ENCODE data around the gene CD300A. TPM values are rescaled to one million over a fixed set of nuclear protein-coding genes. Genes with fewer than 3 reads are reported as not detected.
"Not testable (repeated sequence)": the region's sequence is repeated elsewhere in the genome, so short reads cannot be mapped to it uniquely, and the experiment has no call there.

The CD300A gene
- total RNA-seq, 1 donor from 2014 or later = 0.71 TPM

GRCh38 chr17:74515941-74516340 lies 49.5 kb downstream of the CD300A start:
- Mint-ChIP-seq H3K36me3 (ENCODE audit: low read depth) (peaks cover 2% of the 10 kb centered on the region), H3K4me1 (peaks cover 34% of the 10 kb centered on the region), H3K27ac (no peak overlapping the region), H3K4me3 (no peak overlapping the region), H3K9me3 (peaks cover 20% of the 10 kb centered on the region), H3K27me3 (peaks cover 5% of the 10 kb centered on the region)
- ATAC-seq (ENCODE audit: low read depth) (no peak), DNase-seq (no peak)
- POLR2A ChIA-PET = no interaction called here
- no peak for TF ChIP-seq CTCF (IDR thresholded peaks at IDR 0.05)
- CTCF ChIA-PET = no interaction called here
- intact Hi-C loops (cut with micrococcal nuclease) = no loop called here

DNA sequence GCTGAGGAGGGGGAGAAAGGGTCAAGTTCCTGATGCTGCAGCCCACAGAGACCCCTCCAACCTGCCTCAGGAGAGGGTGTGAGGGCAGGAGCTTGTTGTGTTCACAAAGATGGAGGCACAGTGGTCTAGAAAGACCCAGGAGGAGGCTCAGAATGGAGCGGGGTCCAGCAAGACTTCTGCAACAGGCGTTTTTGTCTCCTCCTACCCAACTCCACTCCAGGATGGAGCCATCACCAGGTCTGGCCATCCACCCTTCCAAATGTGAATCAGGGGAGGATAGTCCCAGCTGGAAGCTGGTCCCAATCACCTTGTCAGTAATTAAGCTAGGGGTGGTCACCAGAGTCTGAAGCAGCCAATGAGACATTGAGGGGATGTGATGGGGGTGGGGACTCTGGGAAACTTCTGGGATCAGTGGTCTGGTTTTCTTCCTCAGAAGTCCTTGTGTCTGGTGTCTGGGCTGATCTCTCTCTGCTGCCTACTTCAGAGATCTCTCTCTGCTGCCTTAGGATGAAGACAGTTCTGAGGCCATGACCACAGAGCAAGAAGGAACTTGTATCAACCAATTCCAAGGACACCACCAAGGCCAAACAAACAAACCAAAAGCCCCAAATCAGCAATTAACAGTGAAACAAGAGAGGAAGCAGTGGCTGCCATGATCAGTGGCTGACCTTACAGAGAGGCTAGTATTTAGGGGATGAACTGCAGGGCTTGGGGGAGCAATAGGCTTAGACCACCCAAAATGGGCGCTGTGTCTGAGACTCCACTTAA lies 50.3 kb downstream of the CD300A start:
- ChIA-PET CTCF (no interaction called here), POLR2A (no interaction called here)
- H3K4me1 Mint-ChIP-seq = peaks cover 39% of the 10 kb centered on the region
- peaks cover 8% of the 10 kb centered on the region for H3K27me3 Mint-ChIP-seq
- no peak overlapping the region for H3K4me3 Mint-ChIP-seq
- H3K9me3 Mint-ChIP-seq = peaks cover 20% of the 10 kb centered on the region
- no peak overlapping the region for H3K27ac Mint-ChIP-seq
- H3K36me3 Mint-ChIP-seq (ENCODE audit: low read depth) = peaks cover 2% of the 10 kb centered on the region
- DNase-seq (no peak), ATAC-seq (ENCODE audit: low read depth) (no peak)
- TF ChIP-seq CTCF (IDR thresholded peaks at IDR 0.05) = no peak
- intact Hi-C loops (cut with micrococcal nuclease) = no loop called here

GRCh38 chr17:74518413-74518981 lies 52.1 kb downstream of the CD300A start:
- intact Hi-C loops (cut with micrococcal nuclease); POLR2A ChIA-PET; DNase-seq; H3K4me3 Mint-ChIP-seq; H3K27ac Mint-ChIP-seq; CTCF ChIA-PET; ATAC-seq (ENCODE audit: low read depth); H3K27me3 Mint-ChIP-seq; H3K36me3 Mint-ChIP-seq (ENCODE audit: low read depth): not testable (repeated sequence)
- H3K9me3 Mint-ChIP-seq = peaks cover 20% of the 10 kb centered on the region
- H3K4me1 Mint-ChIP-seq = peaks cover 26% of the 10 kb centered on the region

DNA sequence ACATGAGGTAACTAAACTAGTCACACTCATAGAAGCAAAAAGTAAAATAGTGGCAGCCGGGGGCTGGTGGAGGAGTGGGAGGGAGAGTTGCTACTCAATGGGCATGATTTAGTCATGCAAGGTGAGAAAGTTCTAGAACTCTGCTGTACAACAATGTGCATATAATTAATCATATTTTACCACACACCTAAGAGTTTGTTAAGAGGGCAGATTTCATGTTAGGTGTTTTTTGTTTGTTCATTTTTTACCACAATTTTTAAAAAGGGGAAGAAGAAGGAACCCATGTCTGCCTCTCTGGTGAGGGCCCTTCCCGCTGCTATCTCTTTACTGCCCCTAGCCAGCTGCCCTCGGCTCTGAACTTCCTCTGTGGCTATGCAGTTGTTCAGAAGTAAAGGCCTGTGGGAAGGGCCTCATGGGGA lies 53.6 kb downstream of the CD300A start:
- intact Hi-C loops (cut with micrococcal nuclease) = no loop called here
- ATAC-seq (ENCODE audit: low read depth) (peak; percentile 65), DNase-seq (no peak)
- Mint-ChIP-seq H3K9me3 (peaks cover 8% of the 10 kb centered on the region), H3K4me3 (no peak overlapping the region), H3K27me3 (peaks cover 3% of the 10 kb centered on the region), H3K4me1 (peaks cover 14% of the 10 kb centered on the region), H3K36me3 (ENCODE audit: low read depth) (no peaks in the 10 kb centered on the region), H3K27ac (peak overlapping the region; percentile 35)
- ChIA-PET CTCF (no interaction called here), POLR2A (interaction anchor here (0.7 kb wide), 1 partner anchor 594 kb away, joined by 4 read pairs; no protein-coding TSS in a partner anchor)
- TF ChIP-seq CTCF (IDR thresholded peaks at IDR 0.05) = no peak

- POLR2A ChIA-PET = no interaction called here
- H3K27ac Mint-ChIP-seq = no peak overlapping the region
- DNase-seq = no peak
- peaks cover 14% of the 10 kb centered on the region for H3K4me1 Mint-ChIP-seq
- no peak for TF ChIP-seq CTCF (IDR thresholded peaks at IDR 0.05)
- H3K9me3 Mint-ChIP-seq = peaks cover 8% of the 10 kb centered on the region
- no peaks in the 10 kb centered on the region for H3K36me3 Mint-ChIP-seq (ENCODE audit: low read depth)
- H3K27me3 Mint-ChIP-seq = peaks cover 3% of the 10 kb centered on the region
- intact Hi-C loops (cut with micrococcal nuclease) = no loop called here
- CTCF ChIA-PET = no interaction called here
- no peak overlapping the region for H3K4me3 Mint-ChIP-seq
- ATAC-seq (ENCODE audit: low read depth) = no peak
Observed at GRCh38 chr17:74520790-74521480, 54.5 kb downstream of the CD300A start.
